ENCODE measurements around the gene TTC7B. TPM values are rescaled to one million over a fixed set of nuclear protein-coding genes. Genes with fewer than 3 reads are reported as not detected.

Gene TTC7B
- total and polyA plus RNA-seq, 2 of the 13 experiments (the other 11 are each of a cell fraction or from before 2014, with no cell fraction given): 1.3 to 3.2 TPM

DNA sequence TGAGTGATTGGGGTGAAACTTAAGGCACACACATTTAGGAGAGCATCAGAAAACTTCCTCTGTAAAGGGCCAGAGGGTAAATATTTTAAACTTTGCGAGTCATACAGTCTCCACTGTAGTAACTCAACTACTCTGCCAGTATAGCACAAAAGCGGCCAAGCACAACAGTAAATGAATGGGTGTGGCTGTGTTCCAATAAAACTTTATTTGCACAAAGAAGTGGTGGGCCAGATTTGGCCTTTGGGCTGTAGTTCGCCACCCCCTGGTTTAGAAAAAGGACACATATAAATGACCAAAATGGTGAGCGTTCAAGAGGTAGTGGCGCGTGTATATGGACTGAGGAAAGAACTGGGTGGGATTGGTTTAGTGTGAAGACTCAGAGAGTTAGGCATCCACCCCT lies 309.5 kb downstream of the TTC7B start:
- Histone ChIP-seq H3K9me3 (ENCODE audit: low read length) (no peaks in the 10 kb centered on the region), H3K4me2 (ENCODE audit: low read depth, low read length) (no peak overlapping the region), H3K4me3 (replicated peaks in 1 of 3; ENCODE audit: insufficient read depth in 1 of 3, low read depth in 2 of 3, low read length in 3 of 3) (no peak overlapping the region), H3K36me3 (replicated peaks in 1 of 2; ENCODE audit: control insufficient read depth in 1 of 2, insufficient read depth in 2 of 2, low read length in 2 of 2) (no peaks in the 10 kb centered on the region), H3K9ac (ENCODE audit: insufficient read depth, low read depth, low read length) (no peak overlapping the region), H2AFZ (ENCODE audit: low read length) (no peak overlapping the region), H3K27me3 (ENCODE audit: control insufficient read depth in 1 of 2, insufficient read depth in 2 of 2, low read length in 2 of 2) (no peaks in the 10 kb centered on the region), H3K4me1 (ENCODE audit: insufficient read depth, low read length) (peaks cover 63% of the 10 kb centered on the region), H4K20me1 (ENCODE audit: insufficient read depth, low read length) (no peaks in the 10 kb centered on the region), H3K79me2 (ENCODE audit: insufficient read depth, low read length) (no peaks in the 10 kb centered on the region), H3K27ac (ENCODE audit: extremely low read length, insufficient read depth, low read length) (no peak overlapping the region)
- TF ChIP-seq CHD4 (IDR thresholded peaks at IDR 0.05; ENCODE audit: borderline replicate concordance, low read length): no peak
- TF ChIP-seq, protein P1, sequence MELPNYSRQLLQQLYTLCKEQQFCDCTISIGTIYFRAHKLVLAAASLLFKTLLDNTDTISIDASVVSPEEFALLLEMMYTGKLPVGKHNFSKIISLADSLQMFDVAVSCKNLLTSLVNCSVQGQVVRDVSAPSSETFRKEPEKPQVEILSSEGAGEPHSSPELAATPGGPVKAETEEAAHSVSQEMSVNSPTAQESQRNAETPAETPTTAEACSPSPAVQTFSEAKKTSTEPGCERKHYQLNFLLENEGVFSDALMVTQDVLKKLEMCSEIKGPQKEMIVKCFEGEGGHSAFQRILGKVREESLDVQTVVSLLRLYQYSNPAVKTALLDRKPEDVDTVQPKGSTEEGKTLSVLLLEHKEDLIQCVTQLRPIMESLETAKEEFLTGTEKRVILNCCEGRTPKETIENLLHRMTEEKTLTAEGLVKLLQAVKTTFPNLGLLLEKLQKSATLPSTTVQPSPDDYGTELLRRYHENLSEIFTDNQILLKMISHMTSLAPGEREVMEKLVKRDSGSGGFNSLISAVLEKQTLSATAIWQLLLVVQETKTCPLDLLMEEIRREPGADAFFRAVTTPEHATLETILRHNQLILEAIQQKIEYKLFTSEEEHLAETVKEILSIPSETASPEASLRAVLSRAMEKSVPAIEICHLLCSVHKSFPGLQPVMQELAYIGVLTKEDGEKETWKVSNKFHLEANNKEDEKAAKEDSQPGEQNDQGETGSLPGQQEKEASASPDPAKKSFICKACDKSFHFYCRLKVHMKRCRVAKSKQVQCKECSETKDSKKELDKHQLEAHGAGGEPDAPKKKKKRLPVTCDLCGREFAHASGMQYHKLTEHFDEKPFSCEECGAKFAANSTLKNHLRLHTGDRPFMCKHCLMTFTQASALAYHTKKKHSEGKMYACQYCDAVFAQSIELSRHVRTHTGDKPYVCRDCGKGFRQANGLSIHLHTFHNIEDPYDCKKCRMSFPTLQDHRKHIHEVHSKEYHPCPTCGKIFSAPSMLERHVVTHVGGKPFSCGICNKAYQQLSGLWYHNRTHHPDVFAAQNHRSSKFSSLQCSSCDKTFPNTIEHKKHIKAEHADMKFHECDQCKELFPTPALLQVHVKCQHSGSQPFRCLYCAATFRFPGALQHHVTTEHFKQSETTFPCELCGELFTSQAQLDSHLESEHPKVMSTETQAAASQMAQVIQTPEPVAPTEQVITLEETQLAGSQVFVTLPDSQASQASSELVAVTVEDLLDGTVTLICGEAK (IDR thresholded peaks at IDR 0.05): 0 out of 2 replicates have a peak, but pooled peaks have one; percentile 36
- TF ChIP-seq, protein P1 (CRISPR knock-in tag; IDR thresholded peaks at IDR 0.05): peak; percentile 97
- no peak for TF ChIP-seq MTERF4 (CRISPR knock-in tag; IDR thresholded peaks at IDR 0.05)
- WGBS (ENCODE audit: low lambda C conversion rate): 92% methylated on average over 6 of the region's 6 CpGs
- no peak for DNase-seq (ENCODE audit: low spot score)
- no peak for ATAC-seq
- intact Hi-C loops (cut with micrococcal nuclease; ENCODE audit: unreplicated experiment): no loop called here
- FAIRE-seq: no peak
- in situ Hi-C loops (cut with HindIII; ENCODE audit: extremely low pct_ligation_motif_present, low pct_unique_long_range_greater_than_20kb): no loop called here
- POLR2A ChIA-PET: no interaction called here
- CTCF ChIA-PET (ENCODE audit: low intra/inter-chr PET ratio, low total read pairs): no interaction called here
- no TSS peak for BruUV-seq (replicated peaks)
